Left hindlimb (tissue), 1 donor: ENCODE measurements around the gene GALR3.

ENCODE experiments used
- DNase-seq: peaks from one replicate; pipeline ENCODE4 v3.0.0-alpha.2; 2018

Gene GALR3

DNA sequence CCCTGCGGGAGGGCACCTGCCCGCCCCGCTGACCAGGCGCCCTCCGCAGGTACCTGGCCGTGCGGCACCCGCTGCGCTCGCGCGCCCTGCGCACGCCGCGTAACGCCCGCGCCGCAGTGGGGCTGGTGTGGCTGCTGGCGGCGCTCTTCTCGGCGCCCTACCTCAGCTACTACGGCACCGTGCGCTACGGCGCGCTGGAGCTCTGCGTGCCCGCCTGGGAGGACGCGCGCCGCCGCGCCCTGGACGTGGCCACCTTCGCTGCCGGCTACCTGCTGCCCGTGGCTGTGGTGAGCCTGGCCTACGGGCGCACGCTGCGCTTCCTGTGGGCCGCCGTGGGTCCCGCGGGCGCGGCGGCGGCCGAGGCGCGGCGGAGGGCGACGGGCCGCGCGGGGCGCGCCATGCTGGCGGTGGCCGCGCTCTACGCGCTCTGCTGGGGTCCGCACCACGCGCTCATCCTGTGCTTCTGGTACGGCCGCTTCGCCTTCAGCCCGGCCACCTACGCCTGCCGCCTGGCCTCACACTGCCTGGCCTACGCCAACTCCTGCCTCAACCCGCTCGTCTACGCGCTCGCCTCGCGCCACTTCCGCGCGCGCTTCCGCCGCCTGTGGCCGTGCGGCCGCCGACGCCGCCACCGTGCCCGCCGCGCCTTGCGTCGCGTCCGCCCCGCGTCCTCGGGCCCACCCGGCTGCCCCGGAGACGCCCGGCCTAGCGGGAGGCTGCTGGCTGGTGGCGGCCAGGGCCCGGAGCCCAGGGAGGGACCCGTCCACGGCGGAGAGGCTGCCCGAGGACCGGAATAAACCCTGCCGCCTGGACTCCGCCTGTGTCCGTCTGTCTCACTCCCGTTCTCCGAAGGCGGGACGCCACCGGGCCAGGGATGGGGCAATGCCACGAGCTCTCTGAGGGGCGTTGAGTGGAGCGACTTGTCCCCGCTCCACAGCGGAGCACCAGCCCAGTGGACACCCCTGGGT lies 1.8 kb downstream of the GALR3 start:
- no peak for DNase-seq

DNA sequence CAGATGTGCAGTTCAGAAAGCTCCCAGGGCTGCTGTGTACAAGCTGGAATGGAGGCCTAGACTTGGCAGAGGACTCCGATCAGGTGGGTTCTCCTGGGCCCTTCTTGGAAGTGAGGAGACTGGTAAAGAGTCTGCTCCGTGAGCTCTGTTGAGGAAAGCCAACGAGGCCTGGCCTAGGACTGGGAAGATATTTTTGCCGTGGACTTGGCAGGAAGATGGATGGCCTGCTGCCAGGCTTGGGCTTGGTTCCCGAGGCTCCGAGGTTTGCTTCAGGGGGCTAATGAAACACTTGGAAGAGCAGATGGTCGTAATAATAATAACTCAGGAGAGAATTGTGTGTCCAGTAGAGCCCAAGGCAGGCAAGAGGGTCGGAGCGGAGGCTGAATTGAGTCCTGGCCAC lies 3.9 kb downstream of the GALR3 start:
- DNase-seq: peak; percentile 87

DNA sequence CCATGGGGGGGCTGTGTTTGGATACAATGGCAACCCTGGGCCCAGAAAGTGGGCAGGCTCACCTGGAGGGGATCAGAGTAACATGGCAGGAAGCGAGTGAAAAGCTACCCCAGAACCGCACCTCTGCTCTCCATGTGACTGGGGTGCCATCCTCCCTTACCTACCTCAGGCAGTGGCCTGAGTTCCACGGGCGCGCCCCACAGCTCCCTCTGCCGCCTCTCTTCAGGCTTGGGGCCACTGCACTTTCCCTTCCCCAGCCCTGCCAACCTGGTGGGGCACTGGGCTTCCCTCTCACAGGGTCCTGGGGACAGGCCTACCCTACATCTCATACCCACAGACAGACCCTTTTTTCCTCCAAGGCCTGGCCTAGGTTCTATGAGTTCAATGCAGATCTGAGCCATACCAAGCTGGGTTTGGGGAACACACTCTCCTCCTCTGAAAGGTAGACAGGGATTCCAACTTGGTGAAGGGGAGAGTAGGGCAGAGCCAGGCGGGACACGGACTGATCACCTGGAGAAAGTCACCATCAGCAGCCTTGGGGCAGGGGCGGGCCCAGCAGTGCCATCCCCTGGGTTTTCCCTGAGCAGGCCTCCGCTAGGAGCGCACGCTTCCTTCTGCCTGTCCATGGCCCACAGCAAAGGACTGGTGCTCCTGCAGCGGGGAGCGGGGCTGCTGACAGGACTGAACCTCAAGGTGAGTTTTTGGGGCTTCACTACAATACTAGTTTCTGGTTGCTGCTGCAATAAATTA lies 7.1 kb downstream of the GALR3 start:
- no peak for DNase-seq

DNA sequence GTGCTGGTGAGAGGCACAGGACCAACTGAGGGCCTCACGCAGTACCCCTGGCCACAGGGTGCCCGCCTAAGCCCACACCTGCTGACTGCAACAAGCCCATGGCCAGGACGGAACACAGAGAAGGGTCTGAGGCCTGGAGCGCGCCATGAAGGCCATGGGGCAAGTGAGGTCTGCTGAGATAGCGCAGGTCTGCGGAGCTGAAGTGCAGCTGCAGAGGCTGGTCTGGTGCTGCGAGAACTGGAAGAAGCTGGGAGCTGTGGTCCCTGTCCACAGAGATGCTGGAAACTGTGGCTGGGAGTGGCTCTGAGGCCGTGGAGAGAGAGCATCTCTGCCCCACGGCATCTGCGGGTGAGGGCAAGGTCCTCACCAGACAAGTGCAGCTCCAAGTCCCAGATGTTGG lies 8.3 kb downstream of the GALR3 start:
- DNase-seq: no peak

DNA sequence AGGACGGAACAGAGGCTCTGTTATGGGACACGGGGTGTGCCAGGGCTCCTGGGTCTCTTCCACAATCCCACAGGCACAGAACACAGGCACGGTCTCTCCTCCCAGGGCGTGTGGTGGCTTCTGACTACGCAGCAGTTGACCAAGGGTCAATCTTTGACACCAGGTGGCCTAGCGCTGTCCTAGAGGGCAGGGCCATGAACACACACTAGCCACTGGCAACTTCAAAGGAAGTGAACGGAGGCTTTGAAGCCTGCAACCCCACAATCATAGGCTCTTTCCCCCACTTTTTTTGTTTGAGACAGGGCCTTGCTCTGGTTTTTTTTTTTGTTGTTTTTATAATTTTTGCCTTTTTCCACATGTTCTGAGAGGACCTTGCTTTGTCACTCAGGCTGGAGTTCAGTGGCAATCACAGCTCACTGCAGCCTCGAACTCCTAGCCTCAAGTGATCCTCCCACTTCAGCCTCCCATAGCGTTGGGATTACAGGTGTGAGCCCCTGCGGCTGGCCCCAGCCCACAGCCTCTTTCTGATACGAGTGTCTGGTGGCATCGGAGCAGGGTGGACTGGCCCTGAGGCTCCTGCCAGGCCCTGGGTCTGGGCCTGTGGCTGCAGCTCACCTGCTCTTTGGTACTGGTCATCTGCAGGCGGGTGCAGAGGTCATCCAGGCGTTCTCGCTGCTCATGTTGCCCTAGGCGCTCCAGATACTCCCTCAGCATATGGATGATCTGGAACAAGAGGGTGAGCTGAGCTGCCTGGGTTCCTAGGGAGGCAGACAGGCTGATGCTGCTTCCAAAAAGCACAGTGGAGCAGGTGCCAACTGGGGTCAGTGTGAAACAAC lies 9.1 kb downstream of the GALR3 start:
- DNase-seq: no peak

DNA sequence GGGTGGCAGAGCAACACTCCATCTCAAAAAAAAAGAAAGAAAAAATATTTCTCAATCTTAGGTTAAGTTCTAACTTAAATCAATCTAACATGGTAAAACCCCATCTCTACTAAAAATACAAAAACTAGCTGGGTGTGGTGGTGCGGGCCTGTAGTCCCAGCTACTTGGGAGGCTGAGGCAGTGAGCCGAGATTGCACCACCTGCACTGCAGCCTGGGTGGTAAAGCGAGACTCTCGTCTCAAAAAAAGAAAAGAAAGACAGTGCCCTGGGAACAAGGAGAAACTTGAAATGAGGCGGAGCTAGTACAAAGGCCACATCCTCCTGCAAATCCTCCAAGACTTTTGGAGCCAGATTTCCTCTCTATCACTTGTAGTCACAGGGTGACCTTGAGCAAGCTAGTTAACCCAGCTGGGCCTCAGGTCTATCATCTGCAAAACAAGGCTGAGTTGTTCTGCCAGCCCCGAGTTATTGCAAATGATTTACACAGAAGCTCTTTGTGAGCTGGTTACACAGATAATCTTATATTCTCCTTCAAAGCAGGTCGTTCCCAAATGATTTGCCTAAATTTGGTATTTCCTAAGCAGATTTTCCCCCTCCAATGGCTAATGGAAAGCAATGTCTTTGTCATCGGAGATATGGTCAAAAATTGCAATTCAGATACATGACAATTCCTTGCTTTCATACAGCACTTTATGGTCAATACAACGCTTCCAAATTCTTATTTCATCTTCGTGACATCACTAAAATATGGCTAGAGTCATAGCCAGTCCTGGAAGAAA lies 19.0 kb downstream of the GALR3 start:
- DNase-seq: no peak

DNA sequence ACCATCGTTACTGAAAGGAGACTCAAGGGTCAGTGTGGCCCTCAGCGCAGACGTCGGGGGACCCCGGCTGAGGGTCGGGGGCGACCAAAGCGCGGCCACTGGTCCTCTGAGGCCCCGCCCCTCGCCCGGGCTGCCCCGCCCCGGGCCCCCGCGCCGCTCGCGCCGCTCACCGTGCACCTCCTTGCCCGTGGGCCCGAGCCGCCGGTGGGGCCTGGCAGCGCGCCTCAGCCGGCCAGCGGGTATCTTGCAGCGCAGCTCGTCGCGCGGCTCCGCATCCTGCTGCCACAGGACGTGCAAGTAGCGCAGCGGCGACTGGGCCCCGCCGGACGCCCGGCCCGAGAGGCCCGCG lies 20.5 kb downstream of the GALR3 start:
- no peak for DNase-seq

DNA sequence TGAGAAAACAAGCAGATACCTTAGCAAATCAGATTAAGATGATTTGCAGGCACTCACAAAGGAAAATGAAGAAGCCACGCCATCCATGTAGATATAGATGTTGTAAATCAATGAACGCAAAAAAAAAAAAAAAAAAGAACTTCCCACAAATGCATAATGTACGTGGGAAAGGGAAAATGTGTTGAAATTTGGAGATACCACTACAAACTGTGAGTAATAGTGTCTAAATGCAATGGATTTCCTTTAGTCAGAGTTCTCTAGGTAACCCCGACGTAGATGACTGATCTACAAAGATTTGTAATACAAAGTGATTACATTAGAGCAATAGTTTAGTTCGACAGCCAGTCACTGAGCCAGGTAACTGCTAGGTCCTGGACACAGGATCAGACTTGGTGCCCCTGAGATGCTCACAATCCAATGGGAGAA lies 21.7 kb downstream of the GALR3 start:
- no peak for DNase-seq

DNA sequence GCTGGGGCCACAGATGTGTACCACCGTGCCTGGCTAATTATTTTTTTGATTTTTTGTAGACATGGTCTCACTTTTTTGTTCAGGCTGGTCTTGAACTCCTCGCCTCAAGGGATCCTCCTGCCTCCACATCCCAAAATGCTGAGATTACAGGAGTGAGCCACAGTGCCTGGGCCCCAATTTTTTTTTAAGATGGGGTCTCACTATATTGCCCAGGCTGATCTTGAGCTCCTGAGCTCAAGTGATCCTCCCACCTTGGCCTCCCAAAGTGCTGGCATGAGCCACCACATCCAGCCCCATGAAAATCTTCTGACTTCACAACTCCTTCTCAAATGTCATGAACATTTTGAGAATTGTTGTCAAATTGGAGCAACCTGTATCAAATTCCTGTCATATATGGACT lies 23.3 kb downstream of the GALR3 start:
- no peak for DNase-seq

DNA sequence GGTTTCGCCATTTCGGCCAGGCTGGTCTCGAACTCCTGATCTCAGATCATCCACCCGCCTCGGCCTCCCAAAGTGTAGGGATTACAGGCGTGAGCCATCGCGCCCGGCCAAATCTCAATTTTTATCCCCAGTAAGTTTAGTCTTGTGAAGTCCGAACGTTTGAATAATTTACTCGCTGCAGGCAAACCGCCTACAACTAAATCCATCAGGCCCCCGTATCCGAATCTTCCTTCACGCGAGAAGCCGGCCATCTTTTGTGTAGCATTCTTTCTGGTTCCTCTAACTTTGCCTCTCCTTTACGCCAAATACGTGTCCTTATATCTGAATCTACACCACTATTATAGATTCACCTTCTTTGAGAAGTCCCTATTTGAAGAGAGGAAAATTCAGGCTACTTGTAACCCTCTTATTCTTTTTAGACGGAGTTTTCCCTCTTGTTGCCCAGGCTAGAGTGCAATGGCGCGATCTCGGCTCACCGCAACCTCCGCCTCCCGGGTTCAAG lies 25.5 kb downstream of the GALR3 start:
- DNase-seq: no peak

DNA sequence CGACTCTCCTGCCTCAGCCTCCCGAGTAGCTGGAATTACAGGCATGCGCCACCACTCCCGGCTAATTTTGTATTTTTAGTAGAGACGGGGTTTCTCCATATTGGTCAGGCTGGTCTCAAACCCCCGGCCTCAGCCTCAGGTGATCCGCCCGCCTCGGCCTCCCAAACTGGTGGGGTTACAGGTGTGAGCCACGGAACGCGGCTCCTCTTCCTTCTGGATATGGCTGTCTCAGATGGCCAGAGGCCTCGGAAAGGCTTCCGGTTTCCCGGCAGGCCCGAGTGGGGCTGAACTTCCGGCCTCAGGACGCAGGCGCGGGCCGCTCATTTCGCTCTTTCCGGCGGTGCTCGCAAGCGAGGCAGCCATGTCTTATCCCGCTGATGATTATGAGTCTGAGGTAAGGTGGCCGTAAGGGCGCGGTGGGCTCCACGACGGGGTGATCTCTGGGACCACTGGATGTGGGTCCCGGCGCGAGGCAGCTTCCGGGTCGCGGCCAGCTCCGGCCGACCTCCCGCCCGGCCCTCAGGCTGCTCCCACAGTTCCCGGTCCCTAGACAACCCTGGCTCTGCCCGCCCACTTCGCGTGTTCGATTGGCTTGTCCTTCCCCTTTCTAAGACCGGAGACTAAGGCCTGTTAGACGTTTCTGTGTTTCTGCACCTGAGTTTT lies 26.0 kb downstream of the GALR3 start, which contains the start of gene EIF3L:
EIF3L (plus strand) TSS at position 331 of the 663 bp plus-strand sequence; CDS start at position 362, 31 bp downstream.
- DNase-seq: peak; percentile 93

DNA sequence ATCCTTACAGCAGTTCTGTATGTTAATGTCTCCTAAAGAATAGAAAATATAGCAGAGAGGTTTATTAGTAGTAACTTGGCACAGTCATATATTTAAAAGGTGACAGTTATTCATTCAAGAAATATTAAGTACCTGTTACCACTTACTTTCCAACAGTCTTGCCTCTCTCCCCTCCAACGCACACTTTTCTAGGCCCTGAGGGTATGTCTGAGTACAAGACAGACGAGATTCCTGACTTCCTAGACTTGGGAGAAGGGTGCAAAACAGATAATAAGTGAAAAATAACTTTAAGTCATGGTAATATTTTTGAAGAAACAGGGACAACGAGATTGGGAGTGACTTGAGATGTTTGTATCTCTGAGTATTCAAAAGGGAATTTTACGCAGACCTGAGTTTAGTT lies 27.6 kb downstream of the GALR3 start:
- no peak for DNase-seq

DNA sequence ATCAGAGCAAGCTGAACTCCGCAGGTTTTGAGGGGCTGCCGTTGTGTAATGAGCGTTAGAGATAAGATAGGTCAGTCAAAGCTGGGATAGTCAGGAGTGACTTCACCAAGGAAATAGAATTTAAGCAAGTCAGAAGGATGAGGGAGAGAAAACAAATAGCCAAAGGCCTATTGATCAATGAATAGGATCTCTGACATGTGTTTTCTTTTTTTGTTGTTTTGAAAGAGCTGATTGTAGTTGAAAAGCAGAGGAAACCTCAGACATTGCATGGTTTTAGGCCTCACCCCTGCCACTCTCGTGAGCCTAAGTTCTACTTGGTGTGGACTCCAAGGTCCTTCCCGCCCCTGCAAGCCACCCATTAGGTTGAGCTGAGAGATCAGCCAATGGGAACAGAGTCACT lies 29.2 kb downstream of the GALR3 start:
- DNase-seq: no peak

DNA sequence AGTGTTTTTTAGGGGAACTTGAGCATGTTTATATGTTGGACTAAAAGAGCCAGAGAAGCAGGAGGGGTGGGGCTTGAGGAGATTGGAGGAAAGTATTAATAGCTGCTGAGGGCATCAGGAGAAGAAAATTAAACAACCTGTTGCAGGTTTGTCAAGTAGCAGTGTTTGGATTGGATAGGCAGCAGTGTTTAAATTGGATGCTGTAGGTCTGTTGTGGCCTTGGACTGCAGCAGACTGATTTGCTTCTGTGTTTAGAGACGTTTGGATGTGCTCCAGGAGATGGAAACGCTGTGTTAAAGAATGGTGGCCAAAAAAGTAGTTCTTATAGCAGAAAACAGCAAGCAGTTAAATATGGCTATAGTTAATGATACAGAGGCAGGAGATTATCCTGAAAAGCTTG lies 31.8 kb downstream of the GALR3 start:
- DNase-seq: no peak

DNA sequence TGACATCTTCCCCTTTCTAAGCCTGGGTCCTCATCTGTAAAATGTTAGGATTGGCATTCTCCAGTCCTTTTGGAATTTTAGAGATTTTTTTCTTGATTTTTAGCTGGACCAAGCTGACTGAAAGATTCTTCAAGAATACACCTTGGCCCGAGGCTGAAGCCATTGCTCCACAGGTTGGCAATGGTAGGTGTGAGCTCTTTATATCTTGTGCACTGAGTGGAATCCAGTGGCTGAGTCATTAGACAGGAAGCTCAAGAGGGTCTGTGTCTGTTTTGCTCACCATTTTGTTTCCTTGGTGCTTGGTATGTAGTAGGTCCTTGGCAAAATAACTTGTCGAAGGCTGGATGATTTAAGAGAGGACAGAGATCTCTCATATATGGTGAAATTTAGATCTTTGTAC lies 32.3 kb downstream of the GALR3 start:
- DNase-seq: no peak

DNA sequence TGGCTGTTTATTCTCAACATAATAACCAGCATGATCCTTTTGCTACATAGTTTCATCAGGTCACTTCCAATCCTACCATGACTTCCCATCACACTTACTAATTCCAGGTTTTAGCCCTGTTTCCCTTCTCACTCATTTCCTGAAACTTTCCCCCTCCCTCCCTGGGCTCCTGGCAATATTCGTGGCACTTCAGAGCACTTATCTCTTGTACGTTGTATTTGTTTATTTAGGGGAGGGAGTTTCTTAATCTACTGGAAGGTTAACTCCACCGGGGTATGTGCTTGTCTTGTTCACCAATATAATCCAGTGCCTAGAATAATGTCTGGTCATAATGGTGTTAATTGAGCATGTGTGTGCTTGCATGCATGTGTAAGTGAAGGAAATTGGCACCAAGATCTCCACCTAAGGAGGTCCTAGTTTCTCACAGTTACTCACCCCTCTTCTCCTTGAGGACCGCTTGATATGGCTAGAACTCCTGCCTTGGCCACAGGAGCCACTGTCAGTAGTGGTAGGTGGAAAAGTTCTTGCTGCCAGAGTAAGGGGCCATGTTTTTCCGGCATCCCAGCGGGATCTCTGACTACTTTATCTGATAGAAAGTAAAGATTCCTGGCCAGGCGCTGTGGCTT lies 37.7 kb downstream of the GALR3 start:
- DNase-seq: no peak

DNA sequence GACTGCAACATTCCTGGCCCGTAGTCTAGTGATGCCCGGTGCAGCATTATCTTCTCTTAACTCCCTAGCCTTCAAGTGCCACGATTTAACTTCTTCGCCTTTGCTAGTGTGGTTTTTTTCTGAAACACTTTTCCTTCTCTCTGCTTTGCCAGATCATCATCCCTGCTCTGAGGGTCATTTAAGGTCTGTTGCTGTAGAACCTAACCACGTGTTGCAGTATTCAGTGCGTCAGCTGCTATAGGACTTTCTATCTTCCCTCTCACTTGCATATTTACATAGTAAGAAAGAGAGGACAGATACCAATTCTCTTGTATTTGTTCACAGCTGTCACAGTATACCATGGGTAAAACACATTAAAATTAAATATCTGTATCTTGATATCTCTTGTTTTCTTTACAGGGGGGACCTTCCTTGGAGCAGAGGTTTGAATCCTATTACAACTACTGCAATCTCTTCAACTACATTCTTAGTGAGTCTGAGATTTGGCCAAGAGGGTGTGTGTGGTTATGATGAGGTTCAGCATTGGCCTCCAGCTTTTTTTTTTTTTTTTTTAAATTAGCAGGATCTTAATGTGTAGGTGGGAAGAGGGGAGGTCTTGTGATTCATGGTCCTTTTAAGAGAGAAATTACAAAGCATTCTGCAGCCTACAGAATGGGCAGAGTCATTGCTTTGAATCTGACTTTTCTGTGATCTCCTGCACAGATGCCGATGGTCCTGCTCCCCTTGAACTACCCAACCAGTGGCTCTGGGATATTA lies 39.6 kb downstream of the GALR3 start:
- DNase-seq: no peak

DNA sequence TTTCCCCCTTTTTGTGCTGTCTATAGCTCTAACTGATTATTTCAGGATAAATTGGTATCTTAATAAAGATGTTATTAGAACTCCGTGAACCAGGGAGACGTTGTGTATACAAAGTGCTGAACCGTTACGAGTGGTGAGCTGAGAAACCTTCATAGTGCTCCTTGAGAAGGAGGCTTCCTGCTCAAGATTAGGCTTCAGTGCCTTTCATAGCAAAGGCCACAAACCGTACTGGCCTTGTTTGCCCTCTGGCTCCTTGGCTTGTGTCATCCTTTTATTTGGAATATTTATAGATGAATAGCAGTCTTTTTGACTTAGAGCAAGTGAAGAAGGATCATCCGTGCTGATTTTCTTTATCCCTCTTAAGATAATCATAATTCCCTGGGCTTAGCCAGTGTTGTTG lies 42.3 kb downstream of the GALR3 start:
- DNase-seq: no peak

DNA sequence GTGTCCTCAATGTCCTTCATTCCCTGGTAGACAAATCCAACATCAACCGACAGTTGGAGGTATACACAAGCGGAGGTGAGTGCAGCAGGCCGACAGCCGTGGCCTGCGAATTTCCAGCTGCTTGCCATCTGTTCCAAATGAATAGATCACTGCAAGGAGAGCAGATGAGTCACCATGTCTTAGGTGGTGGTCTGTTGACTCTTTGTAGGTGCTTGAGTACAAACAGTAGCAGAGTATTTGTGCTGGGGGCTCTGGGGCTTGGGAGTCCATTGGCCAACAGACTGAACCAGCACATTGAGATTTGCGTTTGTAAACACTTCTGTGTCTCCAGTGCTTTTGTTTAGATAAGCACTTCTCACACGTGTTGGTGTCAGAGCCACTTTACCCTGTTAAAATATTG lies 47.1 kb downstream of the GALR3 start:
- no peak for DNase-seq
